ENCODE measurements around the gene ADCY9.

Gene ADCY9

DNA sequence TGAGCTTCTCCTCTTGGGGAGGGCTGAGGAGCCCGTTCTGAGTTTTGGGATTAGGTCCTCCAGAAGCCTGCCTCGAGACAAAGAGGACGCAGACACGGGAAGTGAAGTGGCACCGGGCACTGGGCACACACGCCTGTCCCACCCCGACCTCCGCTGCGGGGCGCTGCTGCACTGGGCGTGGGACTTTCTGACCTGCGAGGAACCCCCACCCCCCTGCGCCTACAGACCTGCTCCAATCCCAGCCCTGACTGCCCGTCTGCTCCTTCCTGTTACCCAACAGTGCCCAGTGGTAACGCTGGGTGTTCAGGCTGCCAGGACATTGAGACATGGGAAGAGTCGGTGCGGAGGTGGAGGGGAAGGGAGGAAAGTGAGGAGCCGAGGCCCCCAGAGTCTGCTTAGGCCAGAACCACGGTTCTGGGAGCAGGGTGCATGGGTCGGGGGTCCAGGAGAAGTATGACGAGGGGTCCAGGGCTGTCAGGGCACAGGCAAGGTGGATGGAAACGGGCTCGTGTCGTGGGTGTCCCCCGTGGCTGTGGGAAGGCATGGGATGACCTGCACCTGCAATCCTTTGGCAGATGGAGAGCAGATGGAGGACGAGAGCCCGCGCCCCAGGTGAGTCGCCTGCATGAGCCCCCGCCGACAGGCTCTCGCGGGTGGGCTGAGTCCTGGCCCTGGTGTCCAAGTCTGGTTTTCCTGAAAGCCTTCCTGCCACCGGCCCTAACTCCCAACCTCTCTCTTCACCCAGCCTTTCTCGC is 123.8 kb downstream of the ADCY9 start:
- Histone ChIP-seq H2BK12ac (ENCODE audit: low read length in 2 of 2) (no peak overlapping the region), H3K4me3 (ENCODE audit: insufficient read depth in 1 of 2, low read depth in 1 of 2, low read length in 2 of 2) (no peak overlapping the region), H3K18ac (ENCODE audit: low read depth in 1 of 2, low read length in 2 of 2) (no peak overlapping the region), H3K9ac (ENCODE audit: low read length) (no peak overlapping the region), H3K9me3 (ENCODE audit: control insufficient read depth, low read length) (no peaks in the 10 kb centered on the region), H3K4me2 (ENCODE audit: low read length, poor library complexity, severe bottlenecking) (no peak overlapping the region), H3K79me1 (replicated peaks; ENCODE audit: low read length, poor library complexity, severe bottlenecking) (peaks cover 4% of the 10 kb centered on the region), H3K36me3 (ENCODE audit: control insufficient read depth in 1 of 2, insufficient read depth in 2 of 2, low read depth in 1 of 2, low read length in 2 of 2) (peaks cover 13 to 21% of the 10 kb centered on the region in 2 experiments), H3K27me3 (ENCODE audit: control insufficient read depth in 1 of 2, insufficient read depth in 1 of 2, low read length in 2 of 2) (no peaks in the 10 kb centered on the region), H4K91ac (ENCODE audit: low read length) (no peak overlapping the region), H4K8ac (ENCODE audit: low read length) (no peak overlapping the region), H3K23ac (ENCODE audit: low read length in 2 of 2) (no peak overlapping the region), H3K4ac (ENCODE audit: low read depth in 1 of 2, low read length in 2 of 2) (no peak overlapping the region), H2AFZ (ENCODE audit: low read depth, low read length) (no peak overlapping the region), H2BK120ac (ENCODE audit: low read depth, low read length) (no peak overlapping the region), H2AK5ac (ENCODE audit: low read length, severe bottlenecking) (no peak overlapping the region), H2BK5ac (ENCODE audit: low read depth, low read length, poor library complexity, severe bottlenecking) (no peak overlapping the region), H3K14ac (ENCODE audit: low read length in 2 of 2) (no peak overlapping the region), H3K4me1 (ENCODE audit: control insufficient read depth, insufficient read depth, low read depth, low read length) (no peaks in the 10 kb centered on the region), H3K27ac (ENCODE audit: low read length, poor library complexity, severe bottlenecking) (no peak overlapping the region), H2BK15ac (ENCODE audit: low read depth, poor library complexity, severe bottlenecking) (no peak overlapping the region)
- WGBS = 89% methylated on average over 33 of the region's 35 CpGs
- no peak for DNase-seq

DNA sequence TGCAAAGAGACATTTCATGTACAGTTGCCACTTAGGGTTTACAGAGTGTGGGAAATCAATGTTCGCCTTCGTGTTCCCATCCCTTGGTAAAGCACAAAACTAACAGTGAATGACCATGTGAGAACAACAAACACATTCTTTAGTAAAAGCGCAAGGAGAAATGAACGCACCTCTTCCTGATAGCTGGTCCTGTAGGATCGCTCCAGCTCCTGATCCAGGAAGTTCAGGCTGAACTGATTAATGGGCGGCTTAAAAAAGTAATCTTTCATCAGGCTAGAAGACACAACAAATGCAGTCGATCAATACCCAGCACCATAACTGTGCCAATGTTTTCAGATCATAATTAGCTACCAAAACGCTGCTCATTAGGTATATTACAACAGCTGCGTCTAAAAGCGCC is 127.4 kb downstream of the ADCY9 start:
- Histone ChIP-seq H3K27me3 (ENCODE audit: control insufficient read depth in 1 of 2, insufficient read depth in 1 of 2, low read length in 2 of 2) (no peaks in the 10 kb centered on the region), H3K4ac (ENCODE audit: low read depth in 1 of 2, low read length in 2 of 2) (no peak overlapping the region), H2BK15ac (ENCODE audit: low read depth, poor library complexity, severe bottlenecking) (no peak overlapping the region), H3K27ac (ENCODE audit: low read length, poor library complexity, severe bottlenecking) (no peak overlapping the region), H2AFZ (ENCODE audit: low read depth, low read length) (no peak overlapping the region), H3K9ac (ENCODE audit: low read length) (no peak overlapping the region), H4K91ac (ENCODE audit: low read length) (no peak overlapping the region), H2BK12ac (ENCODE audit: low read length in 2 of 2) (no peak overlapping the region), H2AK5ac (ENCODE audit: low read length, severe bottlenecking) (no peak overlapping the region), H3K14ac (ENCODE audit: low read length in 2 of 2) (no peak overlapping the region), H3K36me3 (ENCODE audit: control insufficient read depth in 1 of 2, insufficient read depth in 2 of 2, low read depth in 1 of 2, low read length in 2 of 2) (peaks cover 19 to 35% of the 10 kb centered on the region in 2 experiments), H2BK5ac (ENCODE audit: low read depth, low read length, poor library complexity, severe bottlenecking) (no peak overlapping the region), H3K4me1 (ENCODE audit: control insufficient read depth, insufficient read depth, low read depth, low read length) (no peaks in the 10 kb centered on the region), H3K9me3 (ENCODE audit: control insufficient read depth, low read length) (no peaks in the 10 kb centered on the region), H3K79me1 (replicated peaks; ENCODE audit: low read length, poor library complexity, severe bottlenecking) (peaks cover 2% of the 10 kb centered on the region), H3K18ac (ENCODE audit: low read depth in 1 of 2, low read length in 2 of 2) (no peak overlapping the region), H2BK120ac (ENCODE audit: low read depth, low read length) (no peak overlapping the region), H3K4me3 (ENCODE audit: insufficient read depth in 1 of 2, low read depth in 1 of 2, low read length in 2 of 2) (no peak overlapping the region), H3K4me2 (ENCODE audit: low read length, poor library complexity, severe bottlenecking) (no peak overlapping the region), H3K23ac (ENCODE audit: low read length in 2 of 2) (no peak overlapping the region), H4K8ac (ENCODE audit: low read length) (no peak overlapping the region)
- 94% methylated on average over 10 of the region's 10 CpGs for WGBS
- DNase-seq = no peak

DNA sequence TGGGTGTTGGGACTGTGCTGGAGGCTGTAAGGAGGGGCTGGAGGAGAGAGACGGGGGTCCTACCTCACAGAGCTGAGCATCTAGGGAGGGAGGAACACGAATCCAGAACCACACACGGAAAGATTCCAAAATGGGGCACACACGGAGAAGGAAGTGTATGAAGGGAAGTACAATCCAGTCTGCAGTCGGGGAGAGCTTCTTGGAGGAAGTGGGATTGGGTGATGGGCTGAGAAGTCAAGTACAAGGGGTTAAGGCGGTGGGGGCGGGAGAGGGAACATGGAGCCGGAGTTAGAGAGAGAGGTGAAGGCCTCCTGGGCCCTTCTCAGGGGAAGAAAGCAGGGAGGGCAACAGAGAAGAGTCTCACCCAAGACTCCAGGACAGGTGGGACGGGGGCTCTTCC is 128.2 kb downstream of the ADCY9 start:
- WGBS = 92% methylated on average over 9 of the region's 9 CpGs

DNA sequence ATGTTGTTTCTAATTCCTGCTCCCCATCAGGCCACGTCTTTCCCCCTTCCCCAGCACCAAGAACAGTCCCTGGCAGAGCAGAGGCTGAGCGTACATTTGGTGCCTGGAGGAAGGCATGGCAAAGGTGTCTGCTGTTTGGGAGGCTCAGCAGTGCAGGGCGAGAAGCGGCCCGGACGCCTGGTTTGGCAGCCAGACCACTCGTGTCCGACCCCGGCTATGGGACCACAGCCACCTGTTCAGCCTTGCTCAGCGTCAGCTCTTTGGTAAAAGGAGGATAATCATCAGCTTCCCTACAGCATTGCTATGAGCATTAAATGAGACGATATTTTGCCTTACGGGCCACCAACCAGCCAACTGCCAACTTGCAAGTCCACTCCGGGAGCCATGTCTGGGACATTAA is 129.0 kb downstream of the ADCY9 start:
- Histone ChIP-seq H2BK12ac (ENCODE audit: low read length in 2 of 2) (no peak overlapping the region), H4K91ac (ENCODE audit: low read length) (no peak overlapping the region), H3K4me1 (ENCODE audit: control insufficient read depth, insufficient read depth, low read depth, low read length) (peaks cover 5% of the 10 kb centered on the region), H3K9ac (ENCODE audit: low read length) (no peak overlapping the region), H3K79me1 (replicated peaks; ENCODE audit: low read length, poor library complexity, severe bottlenecking) (no peaks in the 10 kb centered on the region), H3K14ac (ENCODE audit: low read length in 2 of 2) (no peak overlapping the region), H3K36me3 (ENCODE audit: control insufficient read depth in 1 of 2, insufficient read depth in 2 of 2, low read depth in 1 of 2, low read length in 2 of 2) (peaks cover 24 to 29% of the 10 kb centered on the region in 2 experiments), H3K27ac (ENCODE audit: low read length, poor library complexity, severe bottlenecking) (no peak overlapping the region), H4K8ac (ENCODE audit: low read length) (no peak overlapping the region), H2BK5ac (ENCODE audit: low read depth, low read length, poor library complexity, severe bottlenecking) (no peak overlapping the region), H3K27me3 (ENCODE audit: control insufficient read depth in 1 of 2, insufficient read depth in 1 of 2, low read length in 2 of 2) (no peaks in the 10 kb centered on the region), H2BK15ac (ENCODE audit: low read depth, poor library complexity, severe bottlenecking) (no peak overlapping the region), H2BK120ac (ENCODE audit: low read depth, low read length) (no peak overlapping the region), H3K18ac (ENCODE audit: low read depth in 1 of 2, low read length in 2 of 2) (no peak overlapping the region), H2AK5ac (ENCODE audit: low read length, severe bottlenecking) (no peak overlapping the region), H3K4me2 (ENCODE audit: low read length, poor library complexity, severe bottlenecking) (no peak overlapping the region), H3K4ac (ENCODE audit: low read depth in 1 of 2, low read length in 2 of 2) (no peak overlapping the region), H3K9me3 (ENCODE audit: control insufficient read depth, low read length) (no peaks in the 10 kb centered on the region), H3K23ac (ENCODE audit: low read length in 2 of 2) (no peak overlapping the region), H2AFZ (ENCODE audit: low read depth, low read length) (no peak overlapping the region), H3K4me3 (ENCODE audit: insufficient read depth in 1 of 2, low read depth in 1 of 2, low read length in 2 of 2) (no peak overlapping the region)
- no peak for DNase-seq
- WGBS = 97% methylated on average over 12 of the region's 13 CpGs

More for the DNA sequence above, 128.2 kb downstream of the ADCY9 start:
- H2BK5ac ChIP-seq (ENCODE audit: low read depth, low read length, poor library complexity, severe bottlenecking) = no peak overlapping the region
- no peak overlapping the region for H3K4me3 ChIP-seq (ENCODE audit: insufficient read depth in 1 of 2, low read depth in 1 of 2, low read length in 2 of 2)
- no peak overlapping the region for H2BK12ac ChIP-seq (ENCODE audit: low read length in 2 of 2)
- DNase-seq = no peak
- no peak overlapping the region for H2AFZ ChIP-seq (ENCODE audit: low read depth, low read length)
- H3K36me3 ChIP-seq (ENCODE audit: control insufficient read depth in 1 of 2, insufficient read depth in 2 of 2, low read depth in 1 of 2, low read length in 2 of 2) = peaks cover 19 to 30% of the 10 kb centered on the region in 2 experiments
- H4K8ac ChIP-seq (ENCODE audit: low read length) = peak overlapping the region; percentile 38
- H3K79me1 ChIP-seq (replicated peaks; ENCODE audit: low read length, poor library complexity, severe bottlenecking) = no peaks in the 10 kb centered on the region
- no peak overlapping the region for H3K14ac ChIP-seq (ENCODE audit: low read length in 2 of 2)
- no peak overlapping the region for H3K23ac ChIP-seq (ENCODE audit: low read length in 2 of 2)
- H2BK120ac ChIP-seq (ENCODE audit: low read depth, low read length) = no peak overlapping the region
- H2BK15ac ChIP-seq (ENCODE audit: low read depth, poor library complexity, severe bottlenecking) = no peak overlapping the region
- no peak overlapping the region for H3K18ac ChIP-seq (ENCODE audit: low read depth in 1 of 2, low read length in 2 of 2)
- peaks cover 4% of the 10 kb centered on the region for H3K4me1 ChIP-seq (ENCODE audit: control insufficient read depth, insufficient read depth, low read depth, low read length)
- no peak overlapping the region for H3K4me2 ChIP-seq (ENCODE audit: low read length, poor library complexity, severe bottlenecking)
- no peak overlapping the region for H3K27ac ChIP-seq (ENCODE audit: low read length, poor library complexity, severe bottlenecking)
- no peak overlapping the region for H3K9ac ChIP-seq (ENCODE audit: low read length)
- no peak overlapping the region for H2AK5ac ChIP-seq (ENCODE audit: low read length, severe bottlenecking)
- no peak overlapping the region for H3K4ac ChIP-seq (ENCODE audit: low read depth in 1 of 2, low read length in 2 of 2)
- H4K91ac ChIP-seq (ENCODE audit: low read length) = no peak overlapping the region
- H3K9me3 ChIP-seq (ENCODE audit: control insufficient read depth, low read length) = no peaks in the 10 kb centered on the region
- H3K27me3 ChIP-seq (ENCODE audit: control insufficient read depth in 1 of 2, insufficient read depth in 1 of 2, low read length in 2 of 2) = no peaks in the 10 kb centered on the region
